ENCODE measurements around the gene FBL. TPM values are rescaled to one million over a fixed set of nuclear protein-coding genes. Genes with fewer than 3 reads are reported as not detected.
"Not testable (repeated sequence)": the region's sequence is repeated elsewhere in the genome, so short reads cannot be mapped to it uniquely, and the experiment has no call there.

FBL gene
- total RNA-seq, 4 donors from 2014 or later, result 184 to 226 (median 193) TPM

- H3K4me3 ChIP-seq; DNase-seq; intact Hi-C loops (cut with DNase I); H3K4me1 ChIP-seq; H3K9me3 ChIP-seq; H3K36me3 ChIP-seq; H3K27ac ChIP-seq: not testable (repeated sequence)
- WGBS, 2 donors, result 17% methylated on average over 2 of the region's 43 CpGs; no CpG with 5 or more reads in 1 of the 2 donors
- H3K27me3 ChIP-seq, result peaks cover 0 to 11% (median 0%) of the 10 kb centered on the region in 4 donors
Observed at GRCh38 chr19:39875401-39875864, 29.3 kb upstream of the FBL start.

DNA sequence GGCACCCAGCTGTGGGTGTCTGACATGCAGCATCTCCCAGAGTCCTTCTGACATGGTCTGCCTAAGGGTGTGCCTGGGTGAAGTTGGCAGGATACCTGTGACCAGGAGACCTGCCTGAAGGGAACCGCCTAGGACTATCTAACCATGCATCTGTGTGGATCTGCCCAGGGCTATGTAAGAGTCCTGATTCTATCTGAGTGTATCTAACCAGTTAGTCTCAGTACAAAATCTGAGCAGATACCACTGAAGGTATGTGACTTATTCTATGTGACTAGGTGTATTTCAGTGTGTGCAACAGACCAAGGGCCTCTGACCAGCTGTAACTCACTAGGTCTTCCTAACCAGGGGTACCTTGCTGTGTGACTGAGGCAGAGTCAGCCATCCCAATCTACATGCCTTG is 28.2 kb upstream of the FBL start:
- 100% methylated on average over 1 of the region's 1 CpG; no CpG with 5 or more reads in 1 of the 2 donors for WGBS, 2 donors
- no peak for DNase-seq
- H3K4me3 ChIP-seq, result no peak overlapping the region
- no peaks in the 10 kb centered on the region for H3K36me3 ChIP-seq
- TF ChIP-seq CTCF (IDR thresholded peaks at IDR 0.05) (no peak), POLR2A (IDR thresholded peaks at IDR 0.05) (no peak)
- no peaks in the 10 kb centered on the region for H3K9me3 ChIP-seq
- intact Hi-C loops (cut with DNase I), result no loop called here
- H3K4me1 ChIP-seq, result no peaks in the 10 kb centered on the region
- peaks cover 0 to 11% (median 0%) of the 10 kb centered on the region in 4 donors for H3K27me3 ChIP-seq
- H3K27ac ChIP-seq, result no peak overlapping the region

- WGBS, 2 donors, result 90% methylated on average over 2 of the region's 20 CpGs; no CpG with 5 or more reads in 1 of the 2 donors
- H3K27me3 ChIP-seq, result peaks cover 0 to 11% (median 0%) of the 10 kb centered on the region in 4 donors
- no peaks in the 10 kb centered on the region for H3K4me1 ChIP-seq
- DNase-seq, result no peak
- TF ChIP-seq CTCF (IDR thresholded peaks at IDR 0.05) (no peak), POLR2A (IDR thresholded peaks at IDR 0.05) (no peak)
- intact Hi-C loops (cut with DNase I), result no loop called here
- H3K27ac ChIP-seq, result no peak overlapping the region
- no peaks in the 10 kb centered on the region for H3K9me3 ChIP-seq
- no peak overlapping the region for H3K4me3 ChIP-seq
- H3K36me3 ChIP-seq, result no peaks in the 10 kb centered on the region
Observed at GRCh38 chr19:39873385-39873784, 27.2 kb upstream of the FBL start.

DNA sequence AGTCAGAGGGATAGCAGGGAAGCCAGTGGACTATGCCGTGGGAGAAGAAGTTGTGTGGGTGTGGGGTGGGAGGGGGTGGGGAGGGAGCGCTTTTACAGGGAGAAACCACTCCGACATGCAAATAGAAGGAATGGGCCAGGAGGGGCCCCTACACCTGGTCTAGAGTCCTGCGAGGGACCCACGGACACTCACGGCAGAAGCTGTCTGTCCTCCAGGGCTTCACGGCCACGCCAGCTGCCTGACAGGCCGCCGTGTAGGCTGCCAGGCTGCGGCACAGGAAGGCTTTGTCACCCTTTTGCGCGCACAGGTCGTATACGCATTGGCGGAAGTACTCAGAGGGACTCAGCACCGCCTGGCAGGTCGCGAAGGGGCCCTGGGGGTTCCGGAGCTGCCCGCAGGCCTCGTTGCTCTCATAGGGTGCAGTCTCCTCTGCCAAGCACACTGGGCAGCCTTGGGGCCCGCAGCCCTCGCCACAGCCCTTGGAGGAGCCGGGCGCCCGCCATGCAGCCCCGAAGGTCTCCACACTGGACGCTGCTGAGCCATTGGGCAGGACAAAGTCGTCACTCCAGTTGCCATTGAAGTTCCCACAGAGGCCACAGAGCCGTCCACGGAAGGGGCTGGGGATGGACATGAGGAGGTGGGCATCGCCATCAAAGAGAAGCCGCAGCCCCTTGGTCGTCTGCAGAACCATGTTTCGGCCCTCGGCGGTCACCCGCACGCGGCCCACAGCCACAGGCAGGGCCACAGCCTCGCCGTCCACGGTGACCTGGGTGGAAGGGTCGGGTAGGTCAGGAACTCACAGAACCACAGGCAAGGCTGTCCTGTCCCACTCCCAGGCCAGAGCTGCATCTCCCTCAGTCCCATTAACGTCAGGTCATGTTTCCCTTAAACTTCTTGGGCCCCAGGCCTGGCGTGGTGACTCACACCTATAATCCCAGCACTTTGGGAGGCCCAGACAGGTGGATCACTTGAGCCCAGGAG is 26.0 kb upstream of the FBL start:
- no peak for TF ChIP-seq CTCF (IDR thresholded peaks at IDR 0.05)
- TF ChIP-seq POLR2A (IDR thresholded peaks at IDR 0.05), result no peak
- DNase-seq, result no peak
- Histone ChIP-seq H3K27me3 (peaks cover 0 to 11% (median 0%) of the 10 kb centered on the region in 4 donors), H3K4me1 (no peaks in the 10 kb centered on the region), H3K4me3 (no peak overlapping the region), H3K27ac (no peak overlapping the region), H3K9me3 (no peaks in the 10 kb centered on the region), H3K36me3 (no peaks in the 10 kb centered on the region)
- intact Hi-C loops (cut with DNase I), result no loop called here
- WGBS, 2 donors, result 60 to 82% methylated on average over 5 to 15 of the region's 47 CpGs

- intact Hi-C loops (cut with DNase I), result no loop called here
- 92 to 95% methylated on average over 4 of the region's 6 CpGs for WGBS, 2 donors
- DNase-seq, result no peak
- no peaks in the 10 kb centered on the region for H3K36me3 ChIP-seq
- H3K4me3 ChIP-seq, result no peak overlapping the region
- H3K27ac ChIP-seq, result no peak overlapping the region
- no peaks in the 10 kb centered on the region for H3K9me3 ChIP-seq
- TF ChIP-seq POLR2A (IDR thresholded peaks at IDR 0.05) (no peak), CTCF (IDR thresholded peaks at IDR 0.05) (no peak)
- H3K4me1 ChIP-seq, result no peaks in the 10 kb centered on the region
- peaks cover 0 to 11% (median 0%) of the 10 kb centered on the region in 4 donors for H3K27me3 ChIP-seq
Observed at GRCh38 chr19:39871362-39871761, 25.2 kb upstream of the FBL start.

Data from esophagus squamous epithelium (tissue), 5 donors.